Activated CD8-positive, alpha-beta T cell treated with anti-CD3 and anti-CD28 coated beads for 36 hours (primary cell): ENCODE data around the gene LCE6A. TPM values are rescaled to one million over a fixed set of nuclear protein-coding genes. Genes with fewer than 3 reads are reported as not detected.

Experiments used
- ATAC-seq: fragments of 200-7000 bp; cut with Tn5 transposase; one replicate; pipeline ENCODE4 v1.10.0; 2021; ENCODE audit warnings: mild to moderate bottlenecking, moderate library complexity
- CTCF ChIA-PET: fragments of 350-600 bp; sonication (Branson Sonifier 250); formaldehyde crosslinking; loops from one replicate; lab custom pipeline; 2021; ENCODE audit warnings: antibody characterized with exemption; lab: Charles Lee
- POLR2A ChIA-PET: fragments of 350-600 bp; sonication (Branson Sonifier 250); formaldehyde crosslinking; loops from one replicate; lab custom pipeline; 2021; ENCODE audit warnings: antibody characterized with exemption; lab: Charles Lee
- DNase-seq: peaks from one replicate; pipeline ENCODE4 v3.0.0-alpha.2; 2020
- H3K27ac Mint-ChIP-seq: one replicate; pipeline ENCODE4 v1.8.0; 2021; ENCODE audit warnings: mild to moderate bottlenecking, mixed read lengths
- H3K27me3 Mint-ChIP-seq: one replicate; pipeline ENCODE4 v1.8.0; 2021; ENCODE audit warnings: mixed read lengths
- H3K36me3 Mint-ChIP-seq: one replicate; pipeline ENCODE4 v1.8.0; 2021; ENCODE audit warnings: low read depth, mixed read lengths
- H3K4me1 Mint-ChIP-seq: one replicate; pipeline ENCODE4 v1.8.0; 2021; ENCODE audit warnings: low read depth, mixed read lengths
- H3K4me3 Mint-ChIP-seq: one replicate; pipeline ENCODE4 v1.8.0; 2021; ENCODE audit warnings: mild to moderate bottlenecking, moderate library complexity, mixed read lengths
- H3K9me3 Mint-ChIP-seq: one replicate; pipeline ENCODE4 v1.8.0; 2021; ENCODE audit warnings: mixed read lengths
- intact Hi-C: fragments of 100-400 bp; cut with micrococcal nuclease; formaldehyde crosslinking; loops from one replicate; pipeline ENCODE4 v1.10.0; 2022
- total RNA-seq, 2 experiments: library from RNA; stranded (reverse); gene quantifications; one replicate each; pipeline ENCODE4 v1.2.3, GENCODE V29; 2021
- TF ChIP-seq, protein P1 (sequence below): fragments of 200-600 bp; IDR thresholded peaks from one replicate; pipeline ENCODE4 v1.8.0; 2022; ENCODE audit warnings: antibody characterized with exemption, mild to moderate bottlenecking

The LCE6A gene
- total RNA-seq, 2 experiments from 2014 or later: not detected

DNA sequence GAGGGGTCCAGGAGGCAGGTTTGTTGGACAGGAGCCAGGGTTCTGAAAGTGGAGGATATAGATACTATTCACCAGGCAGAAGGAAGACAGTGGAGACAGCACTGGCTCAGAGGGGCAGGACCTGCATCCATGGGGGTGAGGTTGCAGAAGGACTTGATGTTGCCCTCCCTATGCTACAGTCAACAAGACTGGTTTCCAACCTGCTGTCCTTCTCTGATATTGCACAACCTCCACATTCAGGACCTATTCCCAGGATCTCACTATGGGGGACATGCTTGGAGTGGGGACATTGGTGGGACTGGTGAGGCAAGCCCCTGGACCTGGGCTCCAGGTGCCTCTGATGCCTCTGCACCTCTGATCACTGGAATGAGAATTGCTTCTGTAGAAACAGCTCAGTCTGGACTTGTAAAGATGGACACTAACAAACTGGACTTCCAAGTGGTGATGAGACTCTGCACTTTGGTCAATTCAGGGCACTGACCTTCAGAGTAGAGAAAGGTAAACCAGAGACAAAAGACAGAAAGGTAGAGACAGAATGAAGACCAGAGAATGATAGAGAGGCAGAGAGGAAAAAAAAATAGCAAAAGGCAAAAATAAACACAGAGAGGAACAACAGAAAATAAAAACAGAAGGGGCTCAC is 37.0 kb downstream of the LCE6A start:
- CTCF ChIA-PET: no interaction called here
- no peaks in the 10 kb centered on the region for H3K9me3 Mint-ChIP-seq
- intact Hi-C loops: loop anchor here (10.0 kb wide), 1 partner anchor 345 kb away; no protein-coding TSS in a partner anchor

DNA sequence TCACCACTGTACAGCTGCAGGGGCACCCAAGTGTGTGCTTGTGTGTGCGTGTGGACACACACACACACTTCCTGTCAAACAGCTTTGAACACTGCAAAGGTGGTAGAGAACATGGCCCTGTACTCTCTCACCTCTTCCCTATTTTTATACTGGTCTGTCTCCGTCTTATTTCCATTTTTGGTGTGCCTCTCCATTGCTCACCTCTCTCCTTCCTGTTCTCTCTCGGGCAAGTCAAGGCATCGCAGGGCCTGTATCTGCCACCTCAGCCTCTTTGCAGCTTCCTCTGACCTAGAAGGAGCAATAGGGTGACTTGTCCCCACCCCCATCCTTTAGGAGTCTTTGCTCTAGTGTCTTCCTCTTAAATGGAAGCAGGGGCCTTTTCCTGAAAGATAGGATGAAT is 37.7 kb downstream of the LCE6A start:
- intact Hi-C loops: no loop called here
- H3K27ac Mint-ChIP-seq: no peak overlapping the region
- DNase-seq: no peak
- peaks cover 9% of the 10 kb centered on the region for H3K27me3 Mint-ChIP-seq
- ChIA-PET CTCF (no interaction called here), POLR2A (no interaction called here)
- H3K9me3 Mint-ChIP-seq: no peaks in the 10 kb centered on the region
- H3K4me3 Mint-ChIP-seq: no peak overlapping the region
- TF ChIP-seq, protein P1, sequence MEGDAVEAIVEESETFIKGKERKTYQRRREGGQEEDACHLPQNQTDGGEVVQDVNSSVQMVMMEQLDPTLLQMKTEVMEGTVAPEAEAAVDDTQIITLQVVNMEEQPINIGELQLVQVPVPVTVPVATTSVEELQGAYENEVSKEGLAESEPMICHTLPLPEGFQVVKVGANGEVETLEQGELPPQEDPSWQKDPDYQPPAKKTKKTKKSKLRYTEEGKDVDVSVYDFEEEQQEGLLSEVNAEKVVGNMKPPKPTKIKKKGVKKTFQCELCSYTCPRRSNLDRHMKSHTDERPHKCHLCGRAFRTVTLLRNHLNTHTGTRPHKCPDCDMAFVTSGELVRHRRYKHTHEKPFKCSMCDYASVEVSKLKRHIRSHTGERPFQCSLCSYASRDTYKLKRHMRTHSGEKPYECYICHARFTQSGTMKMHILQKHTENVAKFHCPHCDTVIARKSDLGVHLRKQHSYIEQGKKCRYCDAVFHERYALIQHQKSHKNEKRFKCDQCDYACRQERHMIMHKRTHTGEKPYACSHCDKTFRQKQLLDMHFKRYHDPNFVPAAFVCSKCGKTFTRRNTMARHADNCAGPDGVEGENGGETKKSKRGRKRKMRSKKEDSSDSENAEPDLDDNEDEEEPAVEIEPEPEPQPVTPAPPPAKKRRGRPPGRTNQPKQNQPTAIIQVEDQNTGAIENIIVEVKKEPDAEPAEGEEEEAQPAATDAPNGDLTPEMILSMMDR: no peak
- no peaks in the 10 kb centered on the region for H3K4me1 Mint-ChIP-seq
- H3K36me3 Mint-ChIP-seq: no peaks in the 10 kb centered on the region
- no peak for ATAC-seq

More for the DNA sequence above, 37.0 kb downstream of the LCE6A start:
- no peak overlapping the region for H3K27ac Mint-ChIP-seq
- no peaks in the 10 kb centered on the region for H3K36me3 Mint-ChIP-seq
- no peak overlapping the region for H3K4me3 Mint-ChIP-seq
- POLR2A ChIA-PET: no interaction called here
- DNase-seq (no peak), ATAC-seq (no peak)
- H3K27me3 Mint-ChIP-seq: peaks cover 11% of the 10 kb centered on the region
- TF ChIP-seq, protein P1: no peak
- H3K4me1 Mint-ChIP-seq: no peaks in the 10 kb centered on the region

DNA sequence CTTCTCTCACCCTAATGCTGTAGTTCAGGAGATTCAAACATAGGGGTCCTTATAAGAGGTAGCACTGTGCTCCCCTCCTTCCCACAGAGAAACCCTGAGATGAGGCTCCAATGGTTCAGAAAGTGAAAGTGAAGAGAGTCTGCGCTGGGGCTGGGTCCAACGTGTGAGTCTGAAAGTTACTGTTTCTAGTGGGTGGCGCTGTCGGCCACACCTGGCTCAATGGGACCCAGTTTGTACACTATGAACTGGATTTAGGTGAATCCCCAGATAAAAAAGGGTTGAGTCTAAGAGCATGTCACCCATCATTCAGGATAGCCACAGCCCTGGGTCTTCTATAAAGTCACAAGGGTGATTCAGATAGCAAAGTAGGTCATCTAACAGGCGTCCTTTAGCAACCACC is 38.3 kb downstream of the LCE6A start:
- Mint-ChIP-seq H3K27ac (no peak overlapping the region), H3K4me1 (no peaks in the 10 kb centered on the region), H3K36me3 (no peaks in the 10 kb centered on the region), H3K27me3 (peaks cover 9% of the 10 kb centered on the region), H3K4me3 (no peak overlapping the region), H3K9me3 (no peaks in the 10 kb centered on the region)
- intact Hi-C loops: no loop called here
- ATAC-seq (no peak), DNase-seq (no peak)
- ChIA-PET CTCF (no interaction called here), POLR2A (interaction anchor here (0.6 kb wide), 1 partner anchor 365 kb away, joined by 3 read pairs; no protein-coding TSS in a partner anchor)
- TF ChIP-seq, protein P1: no peak

DNA sequence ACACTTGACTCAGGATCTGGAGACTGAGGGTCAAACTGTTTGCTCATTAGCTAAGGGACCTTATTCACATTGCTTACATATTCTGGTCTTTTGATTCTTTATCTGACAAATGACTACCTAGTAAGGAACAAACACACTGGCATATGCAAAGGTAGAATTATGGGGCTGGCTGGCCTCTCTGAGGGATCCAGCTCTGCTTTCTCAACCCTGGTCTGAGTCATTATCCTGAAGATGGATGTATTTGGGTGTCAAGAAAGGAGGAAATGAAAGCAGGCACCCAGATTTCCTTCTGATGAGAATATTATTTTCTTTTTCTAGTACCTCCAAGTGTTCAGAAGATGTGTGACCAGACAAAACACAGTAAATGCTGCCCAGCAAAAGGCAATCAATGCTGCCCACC is 41.4 kb downstream of the LCE6A start:
- ChIA-PET POLR2A (no interaction called here), CTCF (no interaction called here)
- no peak overlapping the region for H3K4me3 Mint-ChIP-seq
- no peaks in the 10 kb centered on the region for H3K4me1 Mint-ChIP-seq
- no peak for DNase-seq
- H3K27me3 Mint-ChIP-seq: peaks cover 7% of the 10 kb centered on the region
- intact Hi-C loops: no loop called here
- no peak overlapping the region for H3K27ac Mint-ChIP-seq
- no peak for ATAC-seq
- no peaks in the 10 kb centered on the region for H3K36me3 Mint-ChIP-seq
- TF ChIP-seq, protein P1: no peak
- H3K9me3 Mint-ChIP-seq: no peaks in the 10 kb centered on the region

DNA sequence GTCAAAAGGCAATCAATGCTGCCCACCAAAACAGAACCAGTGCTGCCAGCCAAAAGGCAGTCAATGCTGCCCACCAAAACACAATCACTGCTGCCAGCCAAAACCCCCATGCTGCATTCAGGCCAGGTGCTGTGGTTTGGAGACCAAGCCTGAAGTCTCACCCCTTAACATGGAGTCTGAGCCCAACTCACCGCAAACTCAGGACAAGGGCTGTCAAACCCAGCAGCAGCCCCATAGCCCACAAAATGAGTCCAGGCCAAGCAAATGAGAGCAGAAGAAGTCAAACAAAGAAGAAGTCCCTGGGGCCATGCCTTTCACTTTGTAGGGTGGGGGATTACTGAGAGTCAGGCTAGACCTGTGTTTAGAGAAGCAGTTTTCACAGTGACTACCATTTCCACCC is 41.9 kb downstream of the LCE6A start:
- no peak for DNase-seq
- no peaks in the 10 kb centered on the region for H3K36me3 Mint-ChIP-seq
- TF ChIP-seq, protein P1: no peak
- CTCF ChIA-PET: no interaction called here
- intact Hi-C loops: no loop called here
- H3K4me1 Mint-ChIP-seq: no peaks in the 10 kb centered on the region
- H3K4me3 Mint-ChIP-seq: no peak overlapping the region
- no peak overlapping the region for H3K27ac Mint-ChIP-seq
- POLR2A ChIA-PET: no interaction called here
- no peaks in the 10 kb centered on the region for H3K9me3 Mint-ChIP-seq
- H3K27me3 Mint-ChIP-seq: peaks cover 7% of the 10 kb centered on the region
- ATAC-seq: no peak
